Stimulated activated CD4-positive, alpha-beta T cell treated with anti-CD3 and anti-CD28 coated beads, TNF-alpha, amount 100 ng/mL, for 24 hours (primary cell): Measurements from ENCODE around the gene CARS1.

Experiments
- DNase-seq, 3 experiments: peaks; one replicate each; pipeline ENCODE4 v3.0.0-alpha.2; 2020; ENCODE audit warnings: low read depth in 3 of 3

The CARS1 gene

GRCh38 chr11:3037945-3038271, 19.3 kb downstream of the CARS1 start:
- DNase-seq = no peak

DNA sequence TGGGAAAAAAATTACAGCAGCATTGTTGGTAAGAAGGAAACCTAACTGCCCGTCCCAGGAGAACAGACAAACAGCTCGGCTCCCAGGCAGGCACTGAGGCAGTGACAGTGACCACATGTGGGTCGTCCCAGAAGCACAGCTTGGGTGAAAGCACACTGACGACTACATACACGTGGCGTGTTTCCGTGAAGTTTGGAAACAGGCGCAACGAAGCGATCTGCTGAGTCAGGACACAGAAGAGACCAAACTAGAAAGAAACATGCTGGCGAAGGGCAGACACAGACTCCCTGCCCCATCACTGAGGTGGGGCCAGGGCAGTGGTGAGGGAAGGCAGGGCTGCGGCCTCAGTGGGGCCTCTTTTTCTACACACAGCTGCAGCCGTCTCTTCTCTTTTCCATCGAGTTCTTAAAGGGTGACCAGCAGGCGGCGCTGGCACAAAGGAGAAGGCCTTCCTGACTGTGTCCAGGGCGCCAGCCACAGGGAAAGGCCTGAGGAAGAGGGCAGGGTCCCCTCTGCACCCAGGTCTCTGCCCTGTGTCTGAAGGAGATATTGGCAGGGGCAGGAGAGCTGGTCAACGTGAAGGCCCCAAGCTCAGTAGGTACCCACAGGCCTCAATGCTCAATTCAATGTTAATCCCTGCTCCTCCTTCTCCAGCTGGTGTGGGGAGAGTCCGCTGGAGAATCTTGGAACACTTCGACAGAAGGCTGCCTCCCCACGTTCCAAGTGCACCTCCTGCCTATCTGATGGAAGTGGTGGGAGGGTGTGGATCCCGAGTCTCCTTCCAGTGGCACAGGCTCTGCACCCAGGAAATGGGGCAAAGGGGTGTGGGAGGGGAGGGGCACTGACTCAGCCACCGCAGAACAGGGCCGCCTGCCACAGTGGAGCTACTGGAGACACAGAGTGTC, 19.9 kb downstream of the CARS1 start:
- DNase-seq = peak in 1 of 3 experiments; percentile 44

GRCh38 chr11:3036419-3036818, 20.8 kb downstream of the CARS1 start:
- DNase-seq = no peak

GRCh38 chr11:3035333-3035732, 21.9 kb downstream of the CARS1 start:
- no peak for DNase-seq

GRCh38 chr11:3030289-3031070, 26.7 kb downstream of the CARS1 start:
- no peak for DNase-seq

GRCh38 chr11:3028813-3029212, 28.4 kb downstream of the CARS1 start:
- no peak for DNase-seq

GRCh38 chr11:3026803-3027202, 30.4 kb downstream of the CARS1 start:
- DNase-seq = no peak

GRCh38 chr11:3022982-3023381, 34.2 kb downstream of the CARS1 start:
- no peak for DNase-seq

- no peak for DNase-seq
Measured at GRCh38 chr11:3022300-3022967, 34.8 kb downstream of the CARS1 start.

DNA sequence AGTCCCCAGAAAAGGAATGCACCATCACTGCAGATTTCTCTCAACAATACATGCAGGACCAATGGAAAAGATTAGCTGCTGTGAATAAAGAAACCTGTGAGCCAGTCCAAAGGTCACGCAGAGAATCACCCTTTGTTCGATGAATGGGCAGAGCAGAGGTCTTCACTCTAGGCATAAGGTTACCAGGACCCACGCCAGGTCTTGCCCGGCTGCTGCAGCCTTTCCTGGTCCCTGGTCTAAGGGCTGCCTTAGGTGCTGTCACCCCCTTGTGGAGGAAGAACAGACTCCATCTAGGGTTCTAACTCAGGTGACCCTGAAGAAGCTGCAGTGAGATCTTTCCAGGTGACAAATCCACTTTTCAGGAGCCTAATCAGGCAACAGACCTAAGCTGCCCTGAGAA, 36.1 kb downstream of the CARS1 start:
- DNase-seq = no peak

DNA sequence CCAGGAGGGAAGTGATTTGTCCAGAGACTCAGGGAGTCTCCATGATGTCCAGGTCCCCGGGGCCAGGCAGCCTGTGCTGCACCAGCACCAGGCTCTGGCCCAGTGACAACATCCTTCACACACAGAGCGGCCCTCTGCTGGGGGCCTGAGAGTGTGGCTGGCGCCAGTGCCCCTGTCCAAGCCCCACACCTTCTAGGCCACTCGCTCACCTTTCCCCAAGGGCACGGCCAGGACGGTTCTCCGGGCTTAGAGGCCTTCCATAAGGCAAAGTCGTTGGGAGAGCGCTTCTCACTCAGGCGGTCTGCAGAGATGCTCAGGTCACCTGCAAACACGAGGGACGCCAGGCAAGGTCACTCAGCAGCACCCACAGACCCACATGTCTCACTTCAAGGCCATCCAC, 37.2 kb downstream of the CARS1 start:
- DNase-seq = no peak

- DNase-seq = no peak
Measured at GRCh38 chr11:3018596-3018995, 38.6 kb downstream of the CARS1 start.

DNA sequence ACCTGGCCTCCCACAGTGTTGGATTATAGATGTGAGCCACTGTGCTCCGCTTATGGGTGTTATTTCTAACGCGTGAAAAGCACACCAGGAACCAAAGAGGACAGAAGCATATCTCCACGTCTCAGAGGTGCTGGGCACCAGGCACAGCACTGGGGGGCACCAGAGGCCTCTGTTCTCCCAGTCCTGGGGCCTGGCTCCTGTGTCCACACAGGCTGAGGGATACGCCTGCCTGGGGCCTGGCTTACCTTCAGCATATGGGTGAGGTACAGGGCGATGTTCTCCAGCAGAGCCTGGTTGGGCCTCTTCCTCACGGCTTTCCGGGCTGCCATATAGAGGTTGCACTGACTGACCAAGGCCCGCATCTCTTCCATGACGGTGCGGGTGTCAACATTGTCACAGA, 40.4 kb downstream of the CARS1 start:
- DNase-seq = no peak

DNA sequence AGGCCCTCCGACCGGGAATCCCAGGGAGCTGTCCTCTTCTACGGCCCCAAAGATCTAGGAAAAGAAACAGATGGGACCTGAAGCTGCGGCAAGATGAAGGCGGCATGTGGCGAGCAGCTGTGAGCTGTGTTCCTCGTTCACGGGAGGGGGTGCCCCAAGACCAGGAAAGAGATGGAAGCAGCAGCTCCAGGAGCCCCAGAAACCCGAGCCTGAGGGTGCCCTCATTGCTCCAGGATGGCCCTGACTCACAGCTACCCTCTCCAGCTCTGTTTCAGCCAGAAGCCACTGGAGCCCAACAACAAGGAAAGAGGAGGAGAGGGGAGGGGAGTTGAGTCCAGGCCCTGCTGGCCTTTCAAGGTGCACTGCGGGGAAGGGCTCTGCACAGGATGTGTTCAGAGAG, 41.4 kb downstream of the CARS1 start:
- no peak for DNase-seq

DNA sequence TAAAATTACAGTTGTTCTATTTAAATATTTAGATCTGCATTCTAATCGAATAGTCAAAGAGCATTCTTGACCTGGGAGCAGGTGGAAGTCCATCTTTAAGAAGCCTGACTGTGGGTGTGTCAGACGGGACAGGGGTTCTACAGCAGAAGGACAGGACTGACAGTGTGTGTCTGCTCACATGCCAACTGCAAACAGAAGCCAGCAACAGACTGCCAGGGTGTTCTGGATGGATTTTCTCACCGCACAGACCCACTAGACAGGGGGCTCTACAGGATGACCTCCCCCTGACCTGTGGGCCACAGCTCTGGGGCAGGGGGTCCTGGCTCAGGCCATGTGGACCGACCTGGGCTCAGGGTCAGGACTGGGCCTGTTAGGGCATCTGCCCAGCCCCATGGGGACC, 42.3 kb downstream of the CARS1 start:
- DNase-seq = no peak

DNA sequence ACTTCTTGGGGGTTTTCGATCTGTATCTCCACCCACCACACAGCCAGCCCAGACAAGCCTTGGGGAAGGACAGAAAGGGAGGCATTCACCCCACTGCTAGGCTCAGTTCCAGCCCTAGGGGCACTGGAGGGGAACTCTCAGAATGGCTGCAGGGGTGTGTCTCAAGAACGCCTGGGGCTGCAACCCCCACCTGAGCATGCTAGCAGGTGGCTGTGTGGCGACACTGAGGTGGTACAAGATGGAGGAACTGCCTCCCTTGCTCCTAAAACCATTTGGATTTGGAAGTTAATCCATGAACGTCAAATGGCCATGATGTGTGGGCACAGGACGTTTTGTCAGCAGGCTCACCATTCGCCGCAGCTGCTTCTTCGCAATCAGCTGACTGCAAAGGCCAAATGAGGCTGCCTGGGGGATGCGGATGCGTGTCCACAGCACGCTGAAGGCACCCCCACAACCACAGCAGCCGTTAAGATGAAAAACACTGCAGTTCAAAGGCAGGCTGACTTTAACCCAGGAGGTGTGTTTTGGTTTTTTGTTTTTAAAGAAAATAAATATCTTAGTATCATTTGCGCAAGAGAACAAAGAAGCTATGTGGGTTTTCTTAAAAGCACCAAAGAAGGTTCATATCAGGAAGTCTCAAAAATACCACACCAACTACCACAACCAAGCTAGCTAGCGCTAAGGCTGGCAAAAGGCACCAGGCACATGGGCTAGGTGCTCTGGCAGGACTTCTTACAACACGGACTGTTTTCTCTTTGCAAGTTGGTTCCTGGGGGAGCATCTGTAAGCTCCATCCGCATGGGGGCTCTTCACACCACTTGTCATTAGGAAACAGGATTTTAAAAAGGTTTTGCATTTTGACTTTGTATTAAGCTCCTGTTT, 42.9 kb downstream of the CARS1 start:
- peak in 1 of 3 experiments; percentile 30 for DNase-seq

DNA sequence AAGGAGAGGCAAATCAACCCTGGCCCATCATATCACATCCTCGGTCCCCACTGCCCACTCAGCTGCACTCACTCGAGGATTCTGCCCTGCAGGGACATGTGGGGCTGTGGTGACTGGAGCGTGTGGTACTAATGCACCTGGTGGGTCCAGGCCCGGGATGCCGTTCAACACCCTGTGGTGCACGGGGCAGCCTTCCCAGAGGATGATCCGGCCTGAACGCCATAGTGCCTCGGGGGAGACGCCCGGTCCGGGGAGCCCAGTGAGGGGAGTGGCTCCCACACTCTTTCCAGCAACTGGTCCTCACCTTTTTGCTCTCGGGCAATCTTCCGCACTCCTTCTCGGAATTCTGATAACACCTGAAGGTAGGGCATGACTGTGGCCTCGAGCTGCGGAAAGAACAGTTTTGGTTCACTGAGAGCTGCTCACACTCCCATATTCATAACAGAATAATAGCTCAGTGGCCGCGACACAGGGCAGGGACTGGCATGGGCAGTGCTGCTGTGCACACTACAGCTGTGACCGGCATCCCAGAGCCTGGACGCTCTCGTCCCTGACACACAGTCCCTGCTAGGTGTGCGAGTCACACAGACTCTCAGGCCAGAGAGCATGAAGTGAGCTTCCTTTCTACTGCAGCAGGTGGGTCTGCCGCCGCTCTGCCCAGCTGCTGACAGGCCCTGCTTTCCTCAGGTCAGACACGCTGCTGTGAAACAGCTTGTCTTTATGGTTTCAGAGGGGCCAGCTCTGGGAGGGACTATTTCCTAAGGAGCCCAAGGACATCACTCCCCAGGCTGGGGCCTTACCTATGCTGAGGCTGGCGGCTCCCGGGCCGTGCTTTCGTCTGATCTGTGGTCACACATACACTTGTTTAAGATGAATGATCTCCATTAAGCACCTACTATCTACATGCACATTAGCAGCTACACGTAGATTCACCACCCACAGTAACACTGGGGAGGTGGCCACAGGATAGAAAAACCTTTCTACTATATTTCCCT, 45.0 kb downstream of the CARS1 start:
- no peak for DNase-seq

GRCh38 chr11:3010521-3011275, 46.5 kb downstream of the CARS1 start:
- DNase-seq = no peak

DNA sequence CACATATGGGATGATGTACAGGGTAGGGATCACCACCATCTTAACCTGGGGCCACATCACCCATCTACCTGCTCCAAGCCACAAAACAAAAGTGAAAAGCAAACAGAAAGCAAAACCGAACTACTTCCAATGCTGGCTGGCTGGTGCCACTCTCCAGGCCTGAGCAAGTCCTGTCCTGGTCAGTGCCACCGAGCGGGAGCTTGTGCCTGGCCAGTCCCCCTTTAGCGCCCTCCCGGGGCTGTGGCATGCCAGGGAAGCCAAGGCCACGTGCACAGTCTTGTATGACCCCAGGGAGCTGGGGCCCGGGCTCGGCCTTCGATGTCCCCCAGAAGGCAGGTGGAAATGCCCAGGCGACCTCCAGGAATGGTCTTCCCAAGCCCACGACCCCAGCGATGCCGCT, 47.2 kb downstream of the CARS1 start:
- no peak for DNase-seq

DNA sequence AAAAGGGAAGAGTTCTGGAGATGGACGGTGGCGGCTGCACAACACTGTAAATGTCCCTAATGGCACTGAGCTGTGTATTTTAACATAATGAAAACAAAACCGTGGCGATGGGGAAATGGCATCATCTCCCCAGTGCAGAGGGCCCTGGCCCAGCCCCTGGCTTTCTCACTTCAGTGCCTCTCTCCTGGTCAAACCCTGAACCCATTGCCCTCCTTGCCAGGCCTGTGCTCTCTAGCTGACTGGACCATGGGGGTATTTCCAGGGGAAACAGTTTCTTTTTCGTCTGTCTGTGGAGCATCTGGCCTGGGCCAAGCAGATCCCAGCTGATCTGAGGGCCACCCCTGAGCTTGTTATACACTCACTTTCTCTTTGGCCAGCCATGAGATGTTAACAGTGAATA, 47.7 kb downstream of the CARS1 start:
- DNase-seq = no peak
